GM12801 (cell line): Measurements from ENCODE around the gene MYBPC2.

ENCODE experiments used
- TF ChIP-seq, protein P1 (sequence below): IDR thresholded peaks from one replicate; pipeline ENCODE4 v1.5.1; 2011; ENCODE audit warnings: control low read depth; ENCODE audit not compliant: insufficient read length; ENCODE audit errors: extremely low read depth

Gene MYBPC2

DNA sequence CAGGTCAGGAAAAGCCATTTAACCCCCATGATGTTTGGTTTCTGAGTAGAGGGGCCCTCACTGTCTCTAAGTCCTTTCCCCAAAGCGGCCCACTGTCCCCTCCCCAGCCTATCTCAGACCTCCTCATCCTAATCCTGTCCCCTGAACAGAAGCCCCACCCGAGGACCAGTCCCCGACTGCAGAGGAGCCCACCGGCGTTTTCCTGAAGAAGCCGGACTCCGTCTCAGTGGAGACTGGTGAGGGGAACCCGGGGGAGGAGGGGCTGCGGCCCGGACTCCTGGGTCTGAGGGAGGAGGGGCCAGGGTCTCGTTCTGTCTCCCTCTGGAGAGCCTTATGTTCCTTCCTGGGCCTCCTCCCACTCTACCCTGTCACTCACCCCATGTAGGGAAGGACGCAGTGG is 2.9 kb downstream of the MYBPC2 start:
- TF ChIP-seq, protein P1, sequence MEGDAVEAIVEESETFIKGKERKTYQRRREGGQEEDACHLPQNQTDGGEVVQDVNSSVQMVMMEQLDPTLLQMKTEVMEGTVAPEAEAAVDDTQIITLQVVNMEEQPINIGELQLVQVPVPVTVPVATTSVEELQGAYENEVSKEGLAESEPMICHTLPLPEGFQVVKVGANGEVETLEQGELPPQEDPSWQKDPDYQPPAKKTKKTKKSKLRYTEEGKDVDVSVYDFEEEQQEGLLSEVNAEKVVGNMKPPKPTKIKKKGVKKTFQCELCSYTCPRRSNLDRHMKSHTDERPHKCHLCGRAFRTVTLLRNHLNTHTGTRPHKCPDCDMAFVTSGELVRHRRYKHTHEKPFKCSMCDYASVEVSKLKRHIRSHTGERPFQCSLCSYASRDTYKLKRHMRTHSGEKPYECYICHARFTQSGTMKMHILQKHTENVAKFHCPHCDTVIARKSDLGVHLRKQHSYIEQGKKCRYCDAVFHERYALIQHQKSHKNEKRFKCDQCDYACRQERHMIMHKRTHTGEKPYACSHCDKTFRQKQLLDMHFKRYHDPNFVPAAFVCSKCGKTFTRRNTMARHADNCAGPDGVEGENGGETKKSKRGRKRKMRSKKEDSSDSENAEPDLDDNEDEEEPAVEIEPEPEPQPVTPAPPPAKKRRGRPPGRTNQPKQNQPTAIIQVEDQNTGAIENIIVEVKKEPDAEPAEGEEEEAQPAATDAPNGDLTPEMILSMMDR, result no peak

DNA sequence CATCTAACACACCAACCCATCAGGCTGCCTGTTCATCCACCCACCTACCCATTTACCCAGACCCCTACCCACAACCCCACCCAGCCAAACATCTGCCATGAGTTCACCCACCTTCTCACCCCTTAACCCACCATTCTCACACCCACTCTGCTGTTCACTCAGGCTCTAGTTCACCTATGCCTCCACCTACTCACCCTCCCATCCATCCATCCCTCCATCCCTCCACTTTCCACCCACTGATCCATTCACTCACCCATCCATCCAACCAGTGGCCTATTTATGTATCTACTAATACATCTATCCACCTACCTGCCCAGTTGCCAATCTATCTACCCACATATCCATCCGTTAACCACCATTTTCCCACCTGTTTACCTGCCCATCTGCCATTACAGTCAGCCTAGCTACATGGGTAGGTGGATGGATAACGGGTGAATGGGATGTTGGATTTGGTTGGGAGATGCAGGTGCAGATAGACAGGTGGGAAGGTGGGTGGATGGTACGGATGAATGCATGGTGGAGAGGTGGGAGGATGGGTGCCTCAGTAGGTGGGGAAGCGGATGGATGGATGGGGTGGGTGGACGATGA is 5.3 kb downstream of the MYBPC2 start:
- TF ChIP-seq, protein P1, result no peak

DNA sequence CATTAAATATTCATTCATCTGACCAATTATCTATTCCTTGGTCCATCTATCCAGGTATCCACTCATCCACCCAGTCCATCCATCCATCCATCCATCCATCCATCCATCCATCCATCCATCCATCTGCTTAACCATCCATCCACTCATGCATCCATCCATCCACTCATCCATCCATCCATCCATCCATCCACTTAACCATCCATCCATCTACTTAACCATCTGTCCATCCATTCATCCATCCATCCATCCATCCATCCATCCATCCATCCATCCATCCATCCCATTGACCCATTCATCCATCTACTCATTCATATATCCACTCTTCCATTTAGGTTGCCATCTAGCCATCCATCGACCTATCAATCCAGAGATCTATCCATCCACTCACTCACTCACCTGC is 11.4 kb downstream of the MYBPC2 start:
- TF ChIP-seq, protein P1, result no peak

DNA sequence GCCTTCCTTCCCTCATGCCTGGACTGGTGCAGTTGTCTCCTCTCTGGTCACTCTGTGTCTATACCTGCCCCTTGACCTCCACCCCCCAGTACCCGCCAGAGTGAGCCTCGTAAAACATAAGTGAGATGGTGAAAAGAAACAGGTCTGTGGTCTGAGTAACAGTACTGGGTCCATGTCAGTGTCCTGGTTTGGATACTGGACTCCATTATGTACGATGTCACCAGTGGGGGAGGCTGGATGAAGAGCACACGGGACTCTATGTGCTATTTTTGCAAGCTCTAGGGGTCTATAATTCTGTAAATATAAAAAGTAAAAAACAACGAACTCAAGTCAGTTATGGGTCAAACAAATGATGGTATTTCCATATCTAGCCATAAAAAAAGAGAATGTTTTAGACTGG is 14.4 kb downstream of the MYBPC2 start:
- TF ChIP-seq, protein P1, result no peak

DNA sequence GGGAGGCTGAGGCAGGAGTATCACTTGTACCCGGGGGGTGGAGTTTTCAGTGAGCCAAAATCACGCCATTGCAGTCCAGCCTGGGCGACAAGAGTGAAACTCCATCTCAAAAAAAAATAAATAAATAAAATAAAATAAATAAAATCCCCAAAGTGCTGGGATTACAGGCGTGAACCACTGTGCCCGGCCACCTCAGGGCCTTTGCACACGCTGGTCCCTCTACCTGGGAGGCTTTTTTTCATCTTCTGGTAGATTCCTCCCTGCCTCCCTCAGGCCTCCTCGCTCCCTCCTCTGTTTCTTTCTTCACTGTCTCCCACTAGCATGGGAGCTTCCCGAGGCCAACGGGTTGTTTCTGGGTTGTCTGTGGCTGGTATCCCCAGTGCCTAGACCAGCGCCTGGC is 15.1 kb downstream of the MYBPC2 start:
- TF ChIP-seq, protein P1, result no peak

DNA sequence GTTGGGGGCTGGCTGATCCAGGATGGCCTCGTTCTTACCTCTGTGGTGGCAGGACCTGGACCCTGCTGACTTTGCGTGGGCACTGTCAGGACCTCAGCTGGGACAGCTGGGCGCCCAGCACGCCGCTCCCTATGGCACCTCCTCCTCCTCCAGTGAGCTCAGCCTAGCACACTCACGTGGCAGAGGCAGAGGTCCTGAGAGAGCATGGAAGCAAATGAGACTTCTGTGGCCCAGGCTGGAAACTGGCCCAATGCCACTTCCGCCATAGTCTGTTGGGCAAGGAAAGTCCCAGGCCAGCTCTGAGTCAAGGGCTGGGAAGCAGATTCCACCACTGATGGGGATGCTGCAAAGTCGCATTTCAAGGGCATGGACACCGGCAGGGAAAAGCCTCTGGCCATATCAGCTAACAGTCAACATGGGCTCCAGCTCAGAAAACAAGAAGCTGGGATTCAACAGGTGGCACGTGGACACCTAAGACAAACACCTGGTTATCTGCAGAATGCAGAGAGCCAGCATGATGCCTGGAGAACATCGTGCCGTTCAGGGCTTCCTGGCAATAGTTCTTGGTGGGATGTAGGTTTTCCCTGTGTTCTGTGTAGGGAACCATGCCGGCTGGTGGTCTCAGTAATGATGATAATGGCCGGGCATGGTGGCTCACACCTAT is 16.7 kb downstream of the MYBPC2 start:
- TF ChIP-seq, protein P1, result no peak

DNA sequence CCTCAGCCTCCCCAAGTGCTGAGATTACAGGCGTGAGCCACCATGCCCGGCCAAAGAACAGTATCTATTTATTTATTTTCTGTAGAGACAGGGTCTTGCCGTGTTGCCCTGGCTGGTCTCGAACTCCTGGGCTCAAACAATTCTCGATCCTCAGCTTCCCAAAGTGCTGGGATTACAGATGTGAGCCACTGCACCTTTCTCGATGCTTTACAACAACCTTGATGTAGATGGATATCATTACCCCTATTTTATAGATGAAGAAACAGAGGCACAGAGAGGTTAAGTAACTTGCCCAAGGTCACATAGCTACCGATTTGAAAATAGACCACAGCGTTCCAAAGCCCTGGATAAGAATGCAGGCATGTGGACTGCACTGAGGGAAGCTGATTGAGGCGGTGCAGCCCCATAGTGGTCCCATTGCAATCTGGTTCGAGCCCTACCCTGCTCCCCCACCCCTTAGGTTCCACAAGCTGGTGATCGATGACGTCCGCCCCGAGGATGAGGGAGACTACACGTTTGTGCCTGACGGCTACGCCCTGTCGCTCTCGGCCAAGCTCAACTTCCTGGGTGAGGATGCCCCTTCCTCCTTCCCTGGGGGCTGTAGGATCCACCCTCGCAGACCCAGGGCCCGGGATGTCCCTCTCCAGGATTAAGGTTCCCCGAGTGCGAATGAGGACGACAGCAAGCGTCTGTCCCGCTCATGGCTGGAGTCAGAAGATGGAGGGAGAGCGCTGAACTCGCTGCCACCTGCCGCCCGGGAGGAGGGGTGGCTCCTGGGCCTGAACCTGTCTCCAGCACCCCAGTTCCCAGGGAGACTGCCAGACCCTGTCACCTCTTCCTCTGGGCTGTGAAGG is 17.9 kb downstream of the MYBPC2 start:
- TF ChIP-seq, protein P1, result no peak
